ENCODE measurements around the gene DACT2. TPM values are rescaled to one million over a fixed set of nuclear protein-coding genes. Genes with fewer than 3 reads are reported as not detected.

DACT2 gene
- total RNA-seq, 1 donor, result not detected

- H3K27ac ChIP-seq (ENCODE audit: low read depth, low read length), result no peak overlapping the region
- peak; percentile 27 for DNase-seq (ENCODE audit: insufficient read length, low spot score, missing footprints)
- H3K79me2 ChIP-seq (ENCODE audit: insufficient read depth, low read length), result no peaks in the 10 kb centered on the region
- H3K4me2 ChIP-seq (ENCODE audit: insufficient read depth, low read length), result no peak overlapping the region
- no peaks in the 10 kb centered on the region for H3K36me3 ChIP-seq (ENCODE audit: insufficient read depth, low read length)
- no peaks in the 10 kb centered on the region for H3K4me1 ChIP-seq (ENCODE audit: insufficient read depth, low read length)
- H3K9me3 ChIP-seq (ENCODE audit: low read depth, low read length), result no peaks in the 10 kb centered on the region
- H3K27me3 ChIP-seq (ENCODE audit: insufficient read depth, low read length), result no peaks in the 10 kb centered on the region
- no peaks in the 10 kb centered on the region for H4K20me1 ChIP-seq (ENCODE audit: insufficient read depth, low read length)
- TF ChIP-seq CTCF (IDR thresholded peaks at IDR 0.05; ENCODE audit: extremely low read depth, low read depth, low read length), result no peak
- H3K4me3 ChIP-seq (ENCODE audit: insufficient read depth, low read length), result no peak overlapping the region
- H2AFZ ChIP-seq (ENCODE audit: low read length), result no peak overlapping the region
These were observed 9.2 kb downstream of the DACT2 start for GRCh38 chr6:168310403-168310802.

- Histone ChIP-seq H2AFZ (ENCODE audit: low read length) (no peak overlapping the region), H3K4me3 (ENCODE audit: insufficient read depth, low read length) (no peak overlapping the region), H4K20me1 (ENCODE audit: insufficient read depth, low read length) (no peaks in the 10 kb centered on the region), H3K36me3 (ENCODE audit: insufficient read depth, low read length) (no peaks in the 10 kb centered on the region), H3K27ac (ENCODE audit: low read depth, low read length) (no peak overlapping the region), H3K27me3 (ENCODE audit: insufficient read depth, low read length) (no peaks in the 10 kb centered on the region), H3K4me2 (ENCODE audit: insufficient read depth, low read length) (no peak overlapping the region), H3K4me1 (ENCODE audit: insufficient read depth, low read length) (no peaks in the 10 kb centered on the region), H3K79me2 (ENCODE audit: insufficient read depth, low read length) (no peaks in the 10 kb centered on the region), H3K9me3 (ENCODE audit: low read depth, low read length) (no peaks in the 10 kb centered on the region)
- no peak for TF ChIP-seq CTCF (IDR thresholded peaks at IDR 0.05; ENCODE audit: extremely low read depth, low read depth, low read length)
- DNase-seq (ENCODE audit: insufficient read length, low spot score, missing footprints), result peak; percentile 76
These were observed 9.6 kb downstream of the DACT2 start for GRCh38 chr6:168309997-168310396.

GRCh38 chr6:168309183-168309582, 10.4 kb downstream of the DACT2 start:
- no peak for DNase-seq (ENCODE audit: insufficient read length, low spot score, missing footprints)
- H3K4me2 ChIP-seq (ENCODE audit: insufficient read depth, low read length), result no peak overlapping the region
- TF ChIP-seq CTCF (IDR thresholded peaks at IDR 0.05; ENCODE audit: extremely low read depth, low read depth, low read length), result no peak
- no peaks in the 10 kb centered on the region for H3K4me1 ChIP-seq (ENCODE audit: insufficient read depth, low read length)
- no peak overlapping the region for H3K4me3 ChIP-seq (ENCODE audit: insufficient read depth, low read length)
- H3K79me2 ChIP-seq (ENCODE audit: insufficient read depth, low read length), result no peaks in the 10 kb centered on the region
- H3K27me3 ChIP-seq (ENCODE audit: insufficient read depth, low read length), result no peaks in the 10 kb centered on the region
- H4K20me1 ChIP-seq (ENCODE audit: insufficient read depth, low read length), result no peaks in the 10 kb centered on the region
- H2AFZ ChIP-seq (ENCODE audit: low read length), result no peak overlapping the region
- H3K27ac ChIP-seq (ENCODE audit: low read depth, low read length), result no peak overlapping the region
- H3K36me3 ChIP-seq (ENCODE audit: insufficient read depth, low read length), result no peaks in the 10 kb centered on the region
- H3K9me3 ChIP-seq (ENCODE audit: low read depth, low read length), result no peaks in the 10 kb centered on the region

GRCh38 chr6:168308390-168309144, 11.0 kb downstream of the DACT2 start:
- no peak overlapping the region for H3K4me2 ChIP-seq (ENCODE audit: insufficient read depth, low read length)
- no peak overlapping the region for H2AFZ ChIP-seq (ENCODE audit: low read length)
- H3K4me3 ChIP-seq (ENCODE audit: insufficient read depth, low read length), result no peak overlapping the region
- no peaks in the 10 kb centered on the region for H3K4me1 ChIP-seq (ENCODE audit: insufficient read depth, low read length)
- no peaks in the 10 kb centered on the region for H3K36me3 ChIP-seq (ENCODE audit: insufficient read depth, low read length)
- H3K79me2 ChIP-seq (ENCODE audit: insufficient read depth, low read length), result no peaks in the 10 kb centered on the region
- no peaks in the 10 kb centered on the region for H3K9me3 ChIP-seq (ENCODE audit: low read depth, low read length)
- TF ChIP-seq CTCF (IDR thresholded peaks at IDR 0.05; ENCODE audit: extremely low read depth, low read depth, low read length), result no peak
- peak; percentile 31 for DNase-seq (ENCODE audit: insufficient read length, low spot score, missing footprints)
- no peaks in the 10 kb centered on the region for H4K20me1 ChIP-seq (ENCODE audit: insufficient read depth, low read length)
- no peak overlapping the region for H3K27ac ChIP-seq (ENCODE audit: low read depth, low read length)
- no peaks in the 10 kb centered on the region for H3K27me3 ChIP-seq (ENCODE audit: insufficient read depth, low read length)

Measured in osteoblast (primary cell).